Neural progenitor cell (in vitro differentiated cells): Measurements from ENCODE around the gene GPR142. TPM values are rescaled to one million over a fixed set of nuclear protein-coding genes. Genes with fewer than 3 reads are reported as not detected.

ENCODE experiments used
- DNase-seq: peaks from one replicate; pipeline ENCODE4 v3.0.0-alpha.2; 2016; ENCODE audit warnings: low spot score
- H2AFZ ChIP-seq: fragments of 200-600 bp; sonication (generic); replicated peaks from 2 replicates; pipeline ENCODE4 v1.6.1; 2016; ENCODE audit warnings: antibody characterized with exemption
- H3F3A ChIP-seq: fragments of 200-600 bp; sonication (generic); 2 replicates; pipeline ENCODE4 v1.6.1; 2016; ENCODE audit warnings: antibody characterized with exemption, low read depth
- H3K27ac ChIP-seq: fragments of 200-600 bp; sonication (generic); 2 replicates; pipeline ENCODE4 v1.5.1; 2016; ENCODE audit warnings: mild to moderate bottlenecking
- H3K27me3 ChIP-seq: fragments of 200-600 bp; sonication (generic); 2 replicates; pipeline ENCODE4 v1.6.1; 2016; ENCODE audit warnings: mild to moderate bottlenecking, moderate library complexity
- H3K36me3 ChIP-seq: fragments of 200-600 bp; sonication (generic); 2 replicates; pipeline ENCODE4 v1.5.1; 2016
- H3K4me1 ChIP-seq: fragments of 200-600 bp; sonication (generic); 2 replicates; pipeline ENCODE4 v1.6.1; 2016; ENCODE audit warnings: mixed run types
- H3K4me2 ChIP-seq: fragments of 200-600 bp; sonication (generic); 2 replicates; pipeline ENCODE4 v1.6.1; 2016
- H3K4me3 ChIP-seq: fragments of 200-600 bp; sonication (generic); 2 replicates; pipeline ENCODE4 v1.5.1; 2016
- H3K79me2 ChIP-seq: fragments of 200-600 bp; sonication (generic); 2 replicates; pipeline ENCODE4 v1.6.1; 2016; ENCODE audit warnings: low read depth
- H3K9ac ChIP-seq: fragments of 200-600 bp; sonication (generic); 2 replicates; pipeline ENCODE4 v1.6.1; 2016
- H3K9me3 ChIP-seq: fragments of 200-600 bp; sonication (generic); 2 replicates; pipeline ENCODE4 v1.5.1; 2016; ENCODE audit warnings: low read depth
- H4K20me1 ChIP-seq: fragments of 200-600 bp; sonication (generic); 2 replicates; pipeline ENCODE4 v1.6.1; 2016; ENCODE audit warnings: low read depth
- H3K27ac Mint-ChIP-seq: 3 replicates; pipeline ENCODE4 v1.8.0; 2021; ENCODE audit warnings: mixed read lengths
- H3K27me3 Mint-ChIP-seq: 2 replicates; pipeline ENCODE4 v1.8.0; 2022; ENCODE audit warnings: low read depth, mild to moderate bottlenecking, inconsistent platforms, moderate library complexity, mixed read lengths; ENCODE audit not compliant: insufficient read depth
- H3K36me3 Mint-ChIP-seq: 3 replicates; pipeline ENCODE4 v1.8.0; 2021; ENCODE audit warnings: mixed read lengths
- H3K4me1 Mint-ChIP-seq: 3 replicates; pipeline ENCODE4 v1.8.0; 2021; ENCODE audit warnings: mixed read lengths
- H3K4me3 Mint-ChIP-seq: 3 replicates; pipeline ENCODE4 v1.8.0; 2021; ENCODE audit warnings: mild to moderate bottlenecking, moderate library complexity, mixed read lengths
- H3K9me3 Mint-ChIP-seq: 3 replicates; pipeline ENCODE4 v1.8.0; 2020; ENCODE audit warnings: mixed read lengths
- CTCF ChIP-seq: fragments of 200-600 bp; sonication (generic); IDR thresholded peaks from 2 replicates; pipeline ENCODE4 v1.5.1; 2017; ENCODE audit warnings: antibody characterized with exemption, mild to moderate bottlenecking
- EZH2 ChIP-seq: fragments of 200-600 bp; sonication (generic); IDR thresholded peaks from 2 replicates; pipeline ENCODE4 v1.6.1; 2017; ENCODE audit warnings: antibody characterized with exemption, mild to moderate bottlenecking, moderate library complexity
- EZH2phosphoT487 ChIP-seq: fragments of 200-600 bp; sonication (generic); IDR thresholded peaks from 2 replicates; pipeline ENCODE4 v1.6.1; 2017; ENCODE audit warnings: antibody characterized with exemption
- small RNA-seq: library from RNA; depleted of rRNA; stranded (forward); fragments of <200 nt; gene quantifications from one replicate; pipeline ENCODE3, GENCODE V24; 2015
- total RNA-seq: library from RNA; depleted of rRNA; stranded (reverse); fragments of >200 nt; gene quantifications from 2 replicates; pipeline ENCODE4 v1.2.3, GENCODE V29; 2015; ENCODE audit warnings: low replicate concordance

GPR142 gene
- total RNA-seq, 1 donor from 2014 or later: not detected

GRCh38 chr17:74415608-74416396 lies 48.5 kb downstream of the GPR142 start:
- no peak for DNase-seq
- TF ChIP-seq EZH2phosphoT487 (no peak), CTCF (no peak), EZH2 (no peak)

GRCh38 chr17:74417178-74418045 lies 50.1 kb downstream of the GPR142 start:
- Histone ChIP-seq H3K9me3 (no peaks in the 10 kb centered on the region), H2AFZ (no peak overlapping the region), H3F3A (peaks cover 3% of the 10 kb centered on the region), H3K27me3 (no peaks in the 10 kb centered on the region), H3K4me2 (no peak overlapping the region), H3K4me1 (no peaks in the 10 kb centered on the region), H3K79me2 (no peaks in the 10 kb centered on the region), H3K4me3 (no peak overlapping the region), H4K20me1 (no peaks in the 10 kb centered on the region), H3K36me3 (no peaks in the 10 kb centered on the region), H3K9ac (no peak overlapping the region), H3K27ac (no peak overlapping the region)
- no peak for TF ChIP-seq EZH2phosphoT487
- no peak for TF ChIP-seq EZH2
- no peak for TF ChIP-seq CTCF
- Mint-ChIP-seq H3K4me1 (peaks cover 4% of the 10 kb centered on the region), H3K9me3 (no peaks in the 10 kb centered on the region), H3K27me3 (peaks cover 8% of the 10 kb centered on the region), H3K4me3 (peak overlapping the region; percentile 69), H3K27ac (no peak overlapping the region), H3K36me3 (no peaks in the 10 kb centered on the region)
- no peak for DNase-seq

More at GRCh38 chr17:74415608-74416396, 48.5 kb downstream of the GPR142 start:
- Histone ChIP-seq H3F3A (peaks cover 3% of the 10 kb centered on the region), H3K36me3 (no peaks in the 10 kb centered on the region), H3K27ac (no peak overlapping the region), H2AFZ (no peak overlapping the region), H3K4me2 (no peak overlapping the region), H3K27me3 (no peaks in the 10 kb centered on the region), H3K79me2 (no peaks in the 10 kb centered on the region), H3K9ac (no peak overlapping the region), H3K4me3 (no peak overlapping the region), H3K9me3 (no peaks in the 10 kb centered on the region), H3K4me1 (no peaks in the 10 kb centered on the region), H4K20me1 (no peaks in the 10 kb centered on the region)
- no peak overlapping the region for H3K27ac Mint-ChIP-seq
- H3K36me3 Mint-ChIP-seq: no peaks in the 10 kb centered on the region
- peaks cover under 1% of the 10 kb centered on the region for H3K9me3 Mint-ChIP-seq
- H3K27me3 Mint-ChIP-seq: peaks cover 13% of the 10 kb centered on the region
- H3K4me1 Mint-ChIP-seq: peaks cover 4% of the 10 kb centered on the region
- H3K4me3 Mint-ChIP-seq: no peak overlapping the region

- no peak overlapping the region for H3K27ac ChIP-seq
- Mint-ChIP-seq H3K36me3 (no peaks in the 10 kb centered on the region), H3K27ac (no peak overlapping the region), H3K27me3 (peaks cover 12% of the 10 kb centered on the region), H3K4me1 (peaks cover 4% of the 10 kb centered on the region), H3K9me3 (no peaks in the 10 kb centered on the region), H3K4me3 (no peak overlapping the region)
- no peak overlapping the region for H2AFZ ChIP-seq
- no peak for TF ChIP-seq EZH2phosphoT487
- no peak for TF ChIP-seq EZH2
- TF ChIP-seq CTCF: no peak
- no peaks in the 10 kb centered on the region for H3K4me1 ChIP-seq
- H4K20me1 ChIP-seq: no peaks in the 10 kb centered on the region
- no peak overlapping the region for H3K4me3 ChIP-seq
- no peaks in the 10 kb centered on the region for H3K27me3 ChIP-seq
- no peaks in the 10 kb centered on the region for H3K36me3 ChIP-seq
- H3K9ac ChIP-seq: no peak overlapping the region
- no peaks in the 10 kb centered on the region for H3K79me2 ChIP-seq
- no peak for DNase-seq
- no peak overlapping the region for H3K4me2 ChIP-seq
- peaks cover 3% of the 10 kb centered on the region for H3F3A ChIP-seq
- no peaks in the 10 kb centered on the region for H3K9me3 ChIP-seq
Measured at GRCh38 chr17:74419928-74420411, 52.7 kb downstream of the GPR142 start.

Small RNA genes lying within 50 kb of the gene (small RNA-seq; reads per million reads assigned to genes)
- not detected for gene RNA5SP448

Other genes starting within 250 kb of the GPR142 start
- 343 and 393 TPM in 2 replicates for gene RPL38, start 163.8 kb upstream of the GPR142 start, total RNA-seq
- 3.2 and 5.8 TPM in 2 replicates for gene TTYH2, start 153.9 kb upstream of the GPR142 start, total RNA-seq
- not detected in 2 replicates for gene DNAI2, start 93.3 kb upstream of the GPR142 start, total RNA-seq
- 0.15 and 0.62 TPM in 2 replicates for gene KIF19, start 41.3 kb upstream of the GPR142 start, total RNA-seq
- gene BTBD17, start 5.6 kb upstream of the GPR142 start, total RNA-seq: 10.8 and 36.8 TPM in 2 replicates
- 13.5 and 42.0 TPM in 2 replicates for gene GPRC5C, start 64.6 kb downstream of the GPR142 start, total RNA-seq
- 0.28 TPM in 1 of 2 replicates, not detected in the other for gene CD300A, start 99.1 kb downstream of the GPR142 start, total RNA-seq
- gene CD300LB, start 164.0 kb downstream of the GPR142 start, total RNA-seq: not detected in 2 replicates
- gene CD300C, start 178.6 kb downstream of the GPR142 start, total RNA-seq: not detected in 2 replicates
- gene CD300H, start 200.0 kb downstream of the GPR142 start, total RNA-seq: not detected in 2 replicates
- gene CD300LD, start 224.8 kb downstream of the GPR142 start, total RNA-seq: not detected in 2 replicates